Measurements from ENCODE around the gene PRL. TPM values are rescaled to one million over a fixed set of nuclear protein-coding genes. Genes with fewer than 3 reads are reported as not detected.
A peak's percentile ranks its signal among the peaks of the same experiment; 100 is the strongest.

The PRL gene
- total RNA-seq, 1 experiment from 2014 or later, result not detected

DNA sequence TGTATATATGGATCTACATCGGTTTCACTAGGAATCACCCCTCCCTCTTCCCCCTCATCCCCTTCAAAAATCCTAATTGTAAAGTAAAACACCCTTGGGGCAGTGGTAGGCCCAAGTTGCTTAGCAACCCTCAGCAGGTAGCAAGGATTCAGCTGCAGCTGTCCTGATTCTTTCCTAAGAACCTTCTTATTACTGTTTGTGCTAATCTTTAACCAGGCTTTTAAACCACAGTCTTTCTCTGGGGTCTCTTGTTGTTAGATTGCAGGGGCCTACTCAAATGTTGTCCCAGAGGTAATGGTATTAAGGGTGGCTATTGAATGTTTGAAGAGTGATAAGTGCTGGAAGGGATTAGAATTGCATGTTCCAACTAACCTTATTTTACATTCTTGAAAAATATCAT is 46.4 kb downstream of the PRL start:
- DNase-seq, result no peak
- Histone ChIP-seq H3K36me3 (no peaks in the 10 kb centered on the region), H3K9me3 (no peaks in the 10 kb centered on the region), H3K27me3 (no peaks in the 10 kb centered on the region), H3K4me3 (no peak overlapping the region)

DNA sequence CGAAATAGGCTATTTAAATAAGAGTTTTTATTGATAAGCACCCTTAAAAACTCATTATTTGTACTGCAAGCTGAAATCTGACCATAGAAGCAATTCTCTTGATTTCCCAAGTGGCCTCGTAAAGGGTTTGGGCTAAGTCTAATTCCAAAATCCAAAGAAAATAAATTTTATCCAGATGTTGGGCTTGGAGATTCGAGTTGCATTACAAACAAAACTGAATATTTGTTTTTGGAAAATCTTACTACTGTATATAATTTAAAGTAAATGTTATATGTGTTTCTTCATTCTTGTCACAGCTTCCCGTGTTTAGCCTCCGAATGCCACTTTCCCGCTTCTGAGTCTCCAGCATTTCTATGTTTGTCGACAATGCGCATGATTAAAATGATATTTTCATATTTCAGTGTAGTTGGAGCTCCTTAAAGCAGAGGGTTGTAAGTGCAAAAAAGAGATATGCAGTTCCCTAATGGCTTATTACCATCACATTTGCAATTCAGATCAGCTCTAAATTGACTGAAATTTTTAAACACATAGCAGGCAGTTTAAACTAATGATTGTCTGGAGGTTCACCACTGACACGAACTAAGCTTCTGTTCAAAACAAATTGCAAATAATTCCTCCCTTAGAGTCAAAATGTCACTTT is 47.0 kb downstream of the PRL start:
- Histone ChIP-seq H3K9me3 (no peaks in the 10 kb centered on the region), H3K27me3 (no peaks in the 10 kb centered on the region), H3K36me3 (no peaks in the 10 kb centered on the region), H3K4me3 (no peak overlapping the region)
- no peak for DNase-seq

DNA sequence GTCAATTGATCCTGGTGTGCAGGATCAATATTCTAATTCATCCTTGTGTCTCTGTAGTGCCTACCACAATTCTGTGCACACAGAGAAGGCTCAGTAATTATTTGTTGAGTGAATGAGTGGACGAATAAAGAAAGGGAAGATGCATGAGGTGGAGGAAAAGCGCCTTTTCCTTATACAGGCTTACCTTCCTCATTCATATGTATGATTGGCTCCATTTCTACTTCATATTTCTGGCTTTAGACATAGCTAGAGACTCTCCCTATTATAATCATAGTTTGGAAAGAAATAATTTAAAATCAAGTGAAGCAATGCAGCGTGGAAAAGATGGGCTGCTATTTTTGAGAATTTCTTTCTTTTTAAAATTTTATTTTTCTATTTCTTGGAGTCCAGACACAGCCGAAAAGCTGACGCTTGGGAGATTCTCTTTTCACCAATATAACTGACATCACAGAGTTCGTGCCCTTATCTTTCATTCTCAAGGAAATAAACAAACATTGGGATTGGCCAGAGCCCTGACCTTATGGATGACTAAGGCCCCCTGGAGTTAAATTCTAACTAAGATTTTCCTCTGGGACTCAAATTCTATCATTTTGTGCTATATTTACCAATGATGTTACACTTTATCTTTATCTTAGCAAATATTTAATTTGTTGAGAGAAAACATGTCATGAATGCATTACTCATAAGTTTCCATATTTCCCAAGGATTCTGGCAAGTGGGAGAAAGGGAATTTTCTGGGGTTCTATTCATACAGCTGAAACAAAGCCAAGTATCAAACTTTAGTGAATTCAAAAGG is 48.1 kb downstream of the PRL start:
- DNase-seq, result peak; percentile 23
- Histone ChIP-seq H3K36me3 (no peaks in the 10 kb centered on the region), H3K9me3 (no peaks in the 10 kb centered on the region), H3K4me3 (no peak overlapping the region), H3K27me3 (no peaks in the 10 kb centered on the region)

DNA sequence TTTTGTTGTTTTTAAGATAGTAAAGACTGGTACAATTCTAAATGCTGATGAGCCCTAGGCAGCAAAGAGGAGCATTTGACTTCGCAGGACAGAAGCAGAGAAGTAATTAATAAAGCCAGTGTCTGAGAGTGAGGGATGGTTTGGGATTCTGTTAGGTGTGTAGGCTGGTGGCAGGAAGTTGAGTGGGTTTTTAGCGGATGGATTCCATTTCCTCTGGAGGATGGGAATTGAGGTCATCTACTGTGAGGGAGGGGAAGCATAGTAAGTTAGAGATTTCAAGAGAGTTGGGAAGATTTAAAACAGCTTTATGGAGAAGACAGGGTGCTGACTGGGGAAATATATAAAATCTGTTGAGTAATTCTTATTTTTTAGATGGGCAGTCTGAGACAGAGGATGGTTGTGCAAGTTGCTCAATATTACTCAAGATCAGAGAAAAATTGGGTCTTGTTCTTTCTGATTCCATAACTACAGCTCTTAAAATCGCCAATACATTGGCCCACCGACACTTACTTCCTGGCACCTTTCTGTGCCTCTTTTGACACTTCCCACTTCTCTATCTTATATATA is 48.8 kb downstream of the PRL start:
- Histone ChIP-seq H3K4me3 (no peak overlapping the region), H3K36me3 (no peaks in the 10 kb centered on the region), H3K27me3 (no peaks in the 10 kb centered on the region), H3K9me3 (no peaks in the 10 kb centered on the region)
- DNase-seq, result no peak

DNA sequence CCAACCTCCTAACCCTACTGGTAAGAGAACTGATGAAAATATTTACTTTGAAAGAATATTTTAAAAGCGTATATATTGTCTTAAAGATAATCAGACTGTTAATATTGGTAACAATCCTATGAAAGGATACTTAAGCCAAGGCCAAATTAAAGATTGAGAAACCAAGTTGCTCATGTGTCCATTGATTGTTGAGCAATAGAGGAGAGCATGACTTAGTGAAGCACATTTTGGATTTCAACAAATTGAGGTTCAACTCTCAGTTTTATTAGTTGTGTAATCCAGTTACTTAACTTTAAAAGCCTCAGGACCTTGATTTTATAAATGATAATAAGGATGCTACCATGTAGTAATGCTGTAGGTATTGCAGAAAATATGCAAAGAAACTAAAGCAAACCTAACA is 56.8 kb downstream of the PRL start:
- H3K36me3 ChIP-seq, result no peaks in the 10 kb centered on the region
- no peak for DNase-seq
- H3K9me3 ChIP-seq, result no peaks in the 10 kb centered on the region
- no peaks in the 10 kb centered on the region for H3K27me3 ChIP-seq
- H3K4me3 ChIP-seq, result no peak overlapping the region

DNA sequence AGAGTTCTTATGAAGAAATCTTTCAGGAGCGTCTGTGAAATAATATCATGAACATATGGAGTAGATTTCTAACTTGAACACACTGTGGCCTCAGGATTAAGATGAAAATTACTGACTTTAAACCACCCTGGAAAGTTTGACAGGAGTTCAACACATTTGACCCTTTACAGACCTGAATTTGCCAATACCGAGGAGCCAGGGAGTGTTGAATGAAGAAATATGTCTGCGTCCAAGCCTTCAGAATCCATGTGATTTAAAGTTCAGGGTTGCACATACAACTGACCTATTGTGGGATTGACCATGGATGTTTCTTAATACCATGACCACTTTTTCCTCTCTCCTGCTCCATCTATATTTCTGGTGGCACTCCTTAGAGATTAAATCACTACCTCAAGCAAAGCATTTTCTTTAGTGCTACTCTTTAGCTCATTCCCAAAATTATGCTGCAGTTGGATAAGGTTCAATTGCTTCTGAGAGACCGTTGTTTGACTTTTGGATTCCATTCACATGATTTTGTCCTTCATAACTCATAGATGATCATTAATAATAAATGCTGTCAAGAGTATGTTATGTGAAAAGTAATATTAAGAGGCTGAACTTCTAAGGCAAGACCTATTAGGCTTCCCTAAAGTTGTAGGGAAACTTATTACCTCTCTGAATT is 57.4 kb downstream of the PRL start:
- DNase-seq, result no peak
- Histone ChIP-seq H3K27me3 (no peaks in the 10 kb centered on the region), H3K4me3 (no peak overlapping the region), H3K9me3 (no peaks in the 10 kb centered on the region), H3K36me3 (no peaks in the 10 kb centered on the region)

DNA sequence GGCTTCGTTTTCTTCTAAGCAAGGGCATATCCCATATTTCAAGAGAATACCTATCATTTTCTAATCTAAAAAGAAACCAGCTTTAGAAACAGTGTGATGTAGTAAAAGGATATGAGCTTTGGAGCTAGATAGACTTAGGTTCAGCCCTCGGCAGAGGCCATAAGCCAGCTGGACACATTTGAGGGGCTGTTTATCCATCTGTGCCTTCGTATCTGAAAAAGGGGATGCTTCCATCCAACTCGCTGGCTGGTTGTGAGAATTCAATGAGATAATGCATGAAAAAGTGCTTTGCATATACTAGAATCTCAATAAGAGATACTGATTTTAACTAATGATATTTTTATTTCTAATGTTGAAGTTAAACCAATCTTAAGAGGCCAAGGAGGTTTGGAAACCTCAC is 58.0 kb downstream of the PRL start:
- no peak overlapping the region for H3K4me3 ChIP-seq

DNA sequence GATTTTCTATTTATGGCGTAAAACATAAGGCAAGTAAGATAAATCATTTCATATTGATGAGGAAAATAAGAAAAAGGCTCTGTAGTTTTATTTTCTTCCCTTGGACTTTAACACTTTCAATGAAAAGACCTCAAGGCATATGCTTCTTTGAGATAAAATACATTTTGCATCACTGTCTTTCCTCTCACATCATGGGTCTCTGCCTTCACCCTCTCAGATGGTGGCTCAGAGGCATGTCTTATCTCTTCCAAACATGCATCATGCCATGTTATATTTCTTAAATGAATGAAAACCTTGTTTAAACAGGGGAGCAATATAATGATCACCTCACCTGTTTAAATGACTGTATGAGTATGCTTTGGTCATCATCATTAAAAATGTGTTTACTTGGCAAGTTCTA is 59.3 kb downstream of the PRL start:
- Histone ChIP-seq H3K9me3 (no peaks in the 10 kb centered on the region), H3K4me3 (no peak overlapping the region), H3K36me3 (no peaks in the 10 kb centered on the region), H3K27me3 (no peaks in the 10 kb centered on the region)
- DNase-seq, result no peak

More for the DNA sequence above, 58.0 kb downstream of the PRL start:
- no peaks in the 10 kb centered on the region for H3K27me3 ChIP-seq
- H3K36me3 ChIP-seq, result no peaks in the 10 kb centered on the region
- H3K9me3 ChIP-seq, result no peaks in the 10 kb centered on the region
- no peak for DNase-seq

Measured in MG63 (cell line).